PC-9 (cell line): Measurements from ENCODE around the gene BTRC. TPM values are rescaled to one million over a fixed set of nuclear protein-coding genes. Genes with fewer than 3 reads are reported as not detected.

Experiments
- BruUV-seq: library from RNA; stranded (reverse); fragments of 400-500 nt; replicated peaks from 2 replicates; lab custom pipeline; 2021; lab: Mats Ljungman, UMichigan
- CTCF ChIA-PET: fragments of 300-600 bp; sonication (Branson Sonifier 250); formaldehyde crosslinking; loops from one replicate; lab custom pipeline; 2022; ENCODE audit warnings: antibody characterized with exemption; lab: Charles Lee
- POLR2A ChIA-PET: fragments of 300-600 bp; sonication (Branson Sonifier 250); formaldehyde crosslinking; loops from one replicate; lab custom pipeline; 2022; ENCODE audit warnings: antibody characterized with exemption; ENCODE audit not compliant: unreplicated experiment; lab: Charles Lee
- DNase-seq, 2 experiments: peaks; one replicate each; pipeline versions ENCODE4 v3.0.0 to v3.0.0-alpha.2; 2015 to 2022; ENCODE audit warnings: mixed read lengths in 1 of 2
- H2AFZ ChIP-seq: fragments of 200-600 bp; sonication (generic); 2 replicates; pipeline ENCODE4 v1.8.1; 2017; ENCODE audit warnings: antibody characterized with exemption
- H3F3A ChIP-seq: fragments of 200-600 bp; sonication (generic); 2 replicates; pipeline ENCODE4 v1.8.1; 2017; ENCODE audit warnings: antibody characterized with exemption, mild to moderate bottlenecking, low read depth; ENCODE audit not compliant: insufficient read depth
- H3K27ac ChIP-seq: fragments of 200-600 bp; sonication (generic); 2 replicates; pipeline ENCODE4 v1.6.1; 2016; ENCODE audit warnings: mixed run types
- H3K27me3 ChIP-seq: fragments of 200-600 bp; sonication (generic); 2 replicates; pipeline ENCODE4 v1.6.1; 2016; ENCODE audit warnings: low read depth, mixed run types; ENCODE audit not compliant: insufficient read depth
- H3K36me3 ChIP-seq: fragments of 200-600 bp; sonication (generic); 2 replicates; pipeline ENCODE4 v1.6.1; 2016; ENCODE audit warnings: low read depth, mixed run types
- H3K4me1 ChIP-seq: fragments of 200-600 bp; sonication (generic); replicated peaks from 2 replicates; pipeline ENCODE4 v1.6.1; 2016; ENCODE audit warnings: mixed run types; ENCODE audit not compliant: insufficient read depth
- H3K4me2 ChIP-seq: fragments of 200-600 bp; sonication (generic); 2 replicates; pipeline ENCODE4 v1.6.1; 2017; ENCODE audit warnings: mixed run types
- H3K4me3 ChIP-seq: fragments of 200-600 bp; sonication (generic); 2 replicates; pipeline ENCODE4 v1.6.1; 2016; ENCODE audit warnings: mixed run types
- H3K79me2 ChIP-seq: fragments of 200-600 bp; sonication (generic); 2 replicates; pipeline ENCODE4 v1.6.1; 2017; ENCODE audit warnings: low read depth, mixed run types
- H3K9me2 ChIP-seq: fragments of 200-600 bp; sonication (generic); 2 replicates; pipeline ENCODE4 v1.8.1; 2017; ENCODE audit warnings: mild to moderate bottlenecking; ENCODE audit not compliant: insufficient read depth
- H3K9me3 ChIP-seq: fragments of 200-600 bp; sonication (generic); 2 replicates; pipeline ENCODE4 v1.8.1; 2016; ENCODE audit warnings: low read depth; ENCODE audit not compliant: insufficient read depth
- H4K20me1 ChIP-seq: fragments of 200-600 bp; sonication (generic); 2 replicates; pipeline ENCODE4 v1.8.1; 2017; ENCODE audit not compliant: insufficient read depth
- EZH2 ChIP-seq: fragments of 200-600 bp; sonication (generic); IDR thresholded peaks from 2 replicates; pipeline ENCODE4 v1.8.0; 2017; ENCODE audit warnings: antibody characterized with exemption, low read depth
- intact Hi-C: fragments of 100-400 bp; cut with micrococcal nuclease; formaldehyde crosslinking; loops from one replicate; pipeline ENCODE4 v1.10.0; 2022; ENCODE audit not compliant: unreplicated experiment
- total RNA-seq: library from RNA; stranded (reverse); gene quantifications from 2 replicates; pipeline ENCODE4 v1.2.3, GENCODE V29; 2021
- TF ChIP-seq, protein P1 (sequence below): fragments of 200-600 bp; sonication (generic); conservative IDR thresholded peaks from 2 replicates; pipeline ENCODE4 v1.6.1; 2017; ENCODE audit warnings: mixed run types, antibody characterized with exemption, mild to moderate bottlenecking, moderate library complexity

Gene BTRC
- total RNA-seq, 1 experiment from 2014 or later: 15.6 TPM

DNA sequence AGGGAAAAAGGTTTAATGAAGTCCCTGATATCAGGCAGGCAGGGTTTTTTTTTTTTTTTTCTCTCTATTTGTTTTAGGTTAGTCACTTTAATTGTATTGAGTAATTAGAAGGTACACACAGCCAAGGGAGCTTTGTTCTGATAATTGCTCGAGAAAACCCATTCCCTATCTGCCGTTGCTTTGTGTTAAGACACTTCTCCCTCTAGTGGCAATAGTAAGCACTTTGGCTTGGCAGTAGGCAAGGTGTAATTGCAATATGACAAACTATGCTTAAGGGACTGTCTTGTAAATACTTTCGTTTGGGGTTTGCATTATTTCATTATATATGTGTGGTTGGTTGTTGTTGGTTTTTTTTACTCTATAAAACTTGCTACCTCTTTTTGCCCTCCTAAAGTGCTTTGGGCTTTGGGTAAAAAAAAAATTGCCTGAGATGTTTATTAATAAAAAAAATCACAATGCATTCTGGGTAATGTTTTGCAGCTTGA lies 113.4 kb downstream of the BTRC start:
- peaks cover 5% of the 10 kb centered on the region; the same call in 1 of the 2 replicates for H3F3A ChIP-seq
- DNase-seq: peak; percentile 4 to 79
- no peaks in the 10 kb centered on the region for H3K79me2 ChIP-seq
- no peaks in the 10 kb centered on the region for H3K36me3 ChIP-seq
- no peak overlapping the region for H3K4me3 ChIP-seq
- intact Hi-C loops: no loop called here
- CTCF ChIA-PET: interaction anchor here (0.6 to 1.3 kb wide), 11 partner anchors 17 to 953 kb away, joined by 3 to 10 read pairs (median 5); partner anchors contain the start of gene FBXL15
- BruUV-seq: no TSS peak
- no peak for TF ChIP-seq EZH2
- TF ChIP-seq, protein P1, sequence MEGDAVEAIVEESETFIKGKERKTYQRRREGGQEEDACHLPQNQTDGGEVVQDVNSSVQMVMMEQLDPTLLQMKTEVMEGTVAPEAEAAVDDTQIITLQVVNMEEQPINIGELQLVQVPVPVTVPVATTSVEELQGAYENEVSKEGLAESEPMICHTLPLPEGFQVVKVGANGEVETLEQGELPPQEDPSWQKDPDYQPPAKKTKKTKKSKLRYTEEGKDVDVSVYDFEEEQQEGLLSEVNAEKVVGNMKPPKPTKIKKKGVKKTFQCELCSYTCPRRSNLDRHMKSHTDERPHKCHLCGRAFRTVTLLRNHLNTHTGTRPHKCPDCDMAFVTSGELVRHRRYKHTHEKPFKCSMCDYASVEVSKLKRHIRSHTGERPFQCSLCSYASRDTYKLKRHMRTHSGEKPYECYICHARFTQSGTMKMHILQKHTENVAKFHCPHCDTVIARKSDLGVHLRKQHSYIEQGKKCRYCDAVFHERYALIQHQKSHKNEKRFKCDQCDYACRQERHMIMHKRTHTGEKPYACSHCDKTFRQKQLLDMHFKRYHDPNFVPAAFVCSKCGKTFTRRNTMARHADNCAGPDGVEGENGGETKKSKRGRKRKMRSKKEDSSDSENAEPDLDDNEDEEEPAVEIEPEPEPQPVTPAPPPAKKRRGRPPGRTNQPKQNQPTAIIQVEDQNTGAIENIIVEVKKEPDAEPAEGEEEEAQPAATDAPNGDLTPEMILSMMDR: peak; percentile 72
- no peak overlapping the region for H3K27ac ChIP-seq
- no peaks in the 10 kb centered on the region for H3K4me1 ChIP-seq
- no peaks in the 10 kb centered on the region for H3K9me3 ChIP-seq
- POLR2A ChIA-PET: interaction anchor here (0.6 kb wide), 2 partner anchors 99 to 585 kb away, joined by 3 to 12 read pairs; no protein-coding TSS in a partner anchor
- no peaks in the 10 kb centered on the region for H3K27me3 ChIP-seq
- H4K20me1 ChIP-seq: peaks cover 4% of the 10 kb centered on the region; the same call in 1 of the 2 replicates
- no peak overlapping the region for H2AFZ ChIP-seq
- no peaks in the 10 kb centered on the region for H3K9me2 ChIP-seq
- H3K4me2 ChIP-seq: peak overlapping the region; percentile 44; the same call in 1 of the 2 replicates

DNA sequence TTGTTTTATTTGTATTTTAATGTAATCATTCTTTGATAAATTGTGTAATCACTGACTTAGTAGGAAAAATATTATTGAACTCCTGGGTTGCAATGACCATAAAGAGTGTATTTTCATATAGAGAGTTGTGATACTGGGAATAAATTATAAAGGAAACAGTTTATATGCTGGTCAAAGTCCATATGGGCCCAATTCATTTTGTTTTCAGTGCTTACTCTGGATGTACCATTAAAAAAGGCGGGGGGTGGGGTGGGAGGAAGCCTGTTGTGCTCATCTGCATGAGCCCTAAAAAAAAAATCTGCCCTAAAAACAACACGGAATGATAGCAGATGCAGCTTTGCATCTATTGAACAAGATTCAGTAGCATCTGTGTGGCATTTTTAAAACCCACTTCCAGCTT lies 114.2 kb downstream of the BTRC start:
- BruUV-seq: no TSS peak
- Histone ChIP-seq H3K27ac (no peak overlapping the region), H3K36me3 (no peaks in the 10 kb centered on the region), H3F3A (peaks cover 5% of the 10 kb centered on the region; the same call in 1 of the 2 replicates), H3K27me3 (no peaks in the 10 kb centered on the region), H3K9me2 (no peaks in the 10 kb centered on the region), H2AFZ (no peak overlapping the region), H3K4me1 (no peaks in the 10 kb centered on the region), H3K4me3 (no peak overlapping the region), H4K20me1 (peaks cover 4% of the 10 kb centered on the region; the same call in 1 of the 2 replicates), H3K9me3 (no peaks in the 10 kb centered on the region), H3K4me2 (no peak overlapping the region), H3K79me2 (no peaks in the 10 kb centered on the region)
- intact Hi-C loops: no loop called here
- CTCF ChIA-PET: interaction anchor here (0.7 kb wide), 1 partner anchor 952 kb away, joined by 3 read pairs; the partner anchor contains the start of gene FBXL15
- TF ChIP-seq, protein P1: no peak
- no peak for TF ChIP-seq EZH2
- DNase-seq: no peak
- POLR2A ChIA-PET: interaction anchor here (0.7 kb wide), 1 partner anchor 208 kb away, joined by 3 read pairs; no protein-coding TSS in a partner anchor

DNA sequence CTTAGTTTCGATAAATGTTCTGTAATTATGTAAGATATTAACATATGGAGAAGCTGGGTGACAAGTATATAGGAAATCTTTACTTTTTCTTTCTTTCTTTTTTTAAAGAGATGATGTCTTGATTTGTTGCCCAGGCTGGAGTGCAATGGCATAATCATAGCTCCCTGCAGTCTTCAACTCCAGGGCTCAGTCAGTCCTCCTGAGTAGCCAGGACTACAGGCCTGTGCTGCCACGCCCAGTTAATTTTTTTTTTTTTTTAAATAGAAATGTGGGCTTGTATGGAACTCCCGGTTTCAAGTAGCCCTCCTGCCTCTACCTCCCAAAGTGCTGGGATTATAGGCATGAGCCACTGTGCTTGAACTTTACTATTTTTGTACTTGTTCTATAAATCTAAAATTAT lies 122.4 kb downstream of the BTRC start:
- intact Hi-C loops: no loop called here
- POLR2A ChIA-PET: no interaction called here
- H3K27ac ChIP-seq: no peak overlapping the region
- H3K4me1 ChIP-seq: no peaks in the 10 kb centered on the region
- no peaks in the 10 kb centered on the region for H3K9me3 ChIP-seq
- no peak overlapping the region for H2AFZ ChIP-seq
- H3K4me2 ChIP-seq: no peak overlapping the region
- H3F3A ChIP-seq: no peaks in the 10 kb centered on the region
- no peaks in the 10 kb centered on the region for H3K79me2 ChIP-seq
- CTCF ChIA-PET: no interaction called here
- H4K20me1 ChIP-seq: no peaks in the 10 kb centered on the region
- TF ChIP-seq EZH2: no peak
- TF ChIP-seq, protein P1: no peak
- no peak overlapping the region for H3K4me3 ChIP-seq
- no peaks in the 10 kb centered on the region for H3K36me3 ChIP-seq
- BruUV-seq: no TSS peak
- H3K9me2 ChIP-seq: no peaks in the 10 kb centered on the region
- no peaks in the 10 kb centered on the region for H3K27me3 ChIP-seq
- DNase-seq: no peak
